SK-N-MC (cell line): ENCODE measurements around the gene KIF26A.

Source experiments
- EZH2 ChIP-seq: fragments of 200-600 bp; sonication (generic); IDR thresholded peaks from one replicate; pipeline ENCODE4 v1.6.1; 2017; ENCODE audit warnings: antibody characterized with exemption
- POLR2AphosphoS5 ChIP-seq: IDR thresholded peaks from 2 replicates; pipeline ENCODE4 v1.6.1; 2012; ENCODE audit warnings: mild to moderate bottlenecking, low read depth, low read length, borderline replicate concordance

DNA sequence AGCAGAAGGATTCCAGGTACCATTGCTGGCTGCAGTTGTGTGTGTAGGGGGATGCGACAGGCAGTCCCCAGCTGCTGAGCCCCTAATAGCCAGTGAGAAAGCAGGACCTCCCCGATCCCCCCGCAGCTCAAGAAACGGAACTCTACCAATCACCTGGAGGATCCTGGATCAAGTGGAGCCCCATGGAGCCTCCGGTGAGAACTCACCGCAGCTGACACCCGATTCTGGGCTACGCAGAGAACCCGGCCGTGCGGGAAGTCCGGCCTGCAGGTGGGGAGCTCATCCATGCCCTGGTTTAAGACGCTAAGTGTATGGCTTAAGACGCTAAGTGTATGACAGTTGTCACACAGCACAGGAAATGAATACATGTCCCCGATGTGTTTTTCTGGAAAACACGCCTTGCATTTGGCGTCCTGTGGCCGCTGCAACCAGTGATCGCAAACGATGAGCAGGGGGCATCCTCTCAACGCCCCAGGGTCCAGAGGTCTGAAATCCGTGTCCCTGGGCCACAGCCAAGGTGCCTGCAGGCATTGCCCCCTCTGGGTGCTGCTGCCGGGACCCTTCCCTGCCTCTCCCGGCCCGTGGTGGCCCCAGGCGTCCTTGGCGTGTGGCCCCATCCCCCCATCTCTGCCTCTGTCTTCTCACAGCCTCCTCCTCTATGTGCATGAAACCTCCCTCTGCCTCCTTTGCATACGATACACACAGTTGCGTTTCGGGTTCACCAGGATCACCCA is 75.1 kb downstream of the KIF26A start:
- TF ChIP-seq EZH2: no peak
- TF ChIP-seq POLR2AphosphoS5: no peak
